Stimulated activated CD4-positive, alpha-beta T cell treated with anti-CD3 and anti-CD28 coated beads, Interleukin-4, amount 100 ng/mL, for 1 hour (primary cell): ENCODE measurements around the gene NHLRC1.

ENCODE experiments used
- DNase-seq: peaks from one replicate; pipeline ENCODE4 v3.0.0-alpha.2; 2020

NHLRC1 gene

GRCh38 chr6:18138906-18139305 is 16.4 kb upstream of the NHLRC1 start:
- no peak for DNase-seq

DNA sequence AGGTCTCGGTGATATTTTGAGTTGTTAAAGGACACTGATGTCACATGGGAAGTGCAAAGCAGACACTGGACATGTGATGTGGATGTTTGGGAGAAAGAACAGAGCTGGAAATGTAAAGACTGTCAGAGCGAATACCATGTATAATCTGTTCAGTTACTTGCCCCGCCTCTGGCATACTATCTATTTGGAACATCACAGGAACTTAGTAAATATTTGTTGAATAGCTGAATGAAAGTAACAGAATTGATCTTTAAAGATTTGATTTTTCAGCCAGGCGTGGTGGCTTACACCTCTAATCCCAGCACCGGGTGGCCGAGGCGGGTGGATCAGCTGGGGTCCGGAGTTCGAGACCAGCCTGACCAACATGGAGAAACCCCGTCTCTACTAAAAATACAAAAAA is 13.8 kb upstream of the NHLRC1 start:
- DNase-seq: no peak

DNA sequence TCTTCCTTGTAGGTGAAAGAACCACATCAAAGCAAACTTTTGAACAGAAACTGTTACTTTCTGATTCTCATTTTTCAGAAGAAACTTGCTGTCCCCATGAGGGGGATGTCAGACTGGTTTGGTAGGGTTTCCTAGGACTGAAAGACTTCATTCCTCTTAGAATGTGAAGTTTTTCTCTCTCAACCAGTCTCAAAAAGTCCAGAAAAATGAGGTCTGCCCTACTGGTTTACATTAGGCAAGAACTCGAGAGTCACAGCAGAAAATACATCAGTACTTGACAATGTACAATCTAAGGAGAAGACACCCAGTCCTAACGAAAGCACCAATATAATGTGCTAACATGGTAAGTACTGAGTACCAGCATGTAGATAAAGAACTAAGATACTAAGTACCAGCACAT is 12.7 kb upstream of the NHLRC1 start:
- DNase-seq: no peak

- no peak for DNase-seq
Observed at GRCh38 chr6:18132346-18132745, 9.9 kb upstream of the NHLRC1 start.

DNA sequence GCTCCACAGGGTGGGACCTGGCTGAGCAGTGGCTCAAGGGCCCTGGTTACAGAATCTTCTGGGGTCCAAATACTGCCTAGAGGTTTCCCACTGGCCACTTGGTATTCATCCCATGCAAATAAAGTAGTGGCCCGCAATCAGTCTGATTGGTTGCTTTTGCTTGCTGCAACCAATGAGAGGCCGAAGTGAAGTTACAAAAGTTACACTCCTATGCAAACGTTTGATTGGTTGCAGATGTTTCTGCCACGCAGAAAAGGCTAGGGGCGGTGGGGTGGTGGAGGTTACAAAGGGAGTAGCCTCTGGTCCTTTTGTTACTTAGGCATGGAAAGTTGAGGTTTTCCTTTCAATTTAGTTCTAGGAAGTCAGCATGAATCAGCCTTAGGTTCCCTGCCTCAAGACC is 3.6 kb upstream of the NHLRC1 start:
- no peak for DNase-seq

DNA sequence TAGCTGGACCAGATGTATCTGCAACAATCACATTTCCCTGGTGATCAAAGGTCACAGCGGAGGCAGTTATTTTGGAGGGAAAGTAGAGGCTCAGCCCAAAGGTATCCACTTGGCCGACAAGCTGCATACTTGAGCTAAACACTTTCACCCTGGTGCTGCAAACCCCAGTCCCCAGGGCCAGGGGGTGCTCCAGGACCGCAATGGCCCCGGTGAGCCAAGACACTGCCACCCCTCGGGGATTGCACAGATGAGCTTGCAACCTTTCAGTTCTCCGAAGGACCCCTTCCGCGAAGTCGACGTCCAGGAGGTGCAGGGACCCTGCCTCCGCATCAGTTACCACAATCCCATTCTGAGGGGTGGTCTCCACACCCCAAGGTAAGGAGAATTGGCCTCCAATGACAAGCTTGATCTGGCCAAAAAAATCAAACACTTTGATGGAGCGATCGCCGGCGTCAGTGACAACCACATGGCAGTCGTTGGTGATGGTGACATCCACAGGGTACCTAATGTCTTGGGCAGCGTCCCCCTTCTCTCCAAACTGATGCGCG is 823 bp downstream of the NHLRC1 start:
- DNase-seq: no peak

DNA sequence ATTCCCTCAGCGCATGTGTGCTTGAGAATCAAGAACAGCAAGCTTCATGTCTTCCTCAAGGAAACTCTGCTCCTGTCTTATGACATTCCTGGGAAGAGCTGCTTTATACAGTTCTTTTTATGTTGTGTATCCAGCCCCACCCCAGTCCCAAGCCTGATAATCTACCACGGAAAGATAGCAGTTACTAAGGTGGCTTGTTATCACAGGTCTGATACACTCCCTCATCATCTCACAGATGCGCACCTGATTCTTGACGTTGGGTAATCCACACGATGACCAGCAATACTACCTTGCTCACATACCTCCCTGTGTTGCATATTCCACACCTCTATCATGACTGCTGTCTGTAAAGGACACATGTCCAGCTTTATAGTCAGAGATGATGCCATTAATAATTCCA is 3.2 kb downstream of the NHLRC1 start:
- no peak for DNase-seq

DNA sequence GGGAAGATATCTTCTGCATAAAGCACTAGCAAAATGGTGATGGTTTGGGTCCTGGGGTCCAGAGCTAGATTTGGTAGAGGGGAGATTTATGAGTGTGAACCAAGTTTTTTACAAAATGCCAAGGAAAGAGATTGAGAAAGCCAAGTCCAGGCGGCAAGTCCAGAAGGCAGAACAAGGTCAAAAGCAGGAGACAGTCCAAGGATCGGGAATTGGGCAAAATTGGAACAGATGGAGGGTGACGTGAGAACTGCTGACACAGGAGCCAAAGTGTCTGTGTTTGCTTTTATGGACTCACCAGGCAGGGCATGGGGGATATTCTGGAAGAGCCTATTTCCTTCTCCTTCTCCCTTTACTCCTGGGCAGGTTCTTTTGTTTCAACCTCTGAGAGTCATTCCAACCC is 4.1 kb downstream of the NHLRC1 start:
- DNase-seq: no peak

GRCh38 chr6:18117136-18117535 is 5.3 kb downstream of the NHLRC1 start:
- no peak for DNase-seq

- no peak for DNase-seq
Observed at GRCh38 chr6:18115356-18115755, 7.1 kb downstream of the NHLRC1 start.

GRCh38 chr6:18110162-18110561 is 12.3 kb downstream of the NHLRC1 start:
- no peak for DNase-seq

DNA sequence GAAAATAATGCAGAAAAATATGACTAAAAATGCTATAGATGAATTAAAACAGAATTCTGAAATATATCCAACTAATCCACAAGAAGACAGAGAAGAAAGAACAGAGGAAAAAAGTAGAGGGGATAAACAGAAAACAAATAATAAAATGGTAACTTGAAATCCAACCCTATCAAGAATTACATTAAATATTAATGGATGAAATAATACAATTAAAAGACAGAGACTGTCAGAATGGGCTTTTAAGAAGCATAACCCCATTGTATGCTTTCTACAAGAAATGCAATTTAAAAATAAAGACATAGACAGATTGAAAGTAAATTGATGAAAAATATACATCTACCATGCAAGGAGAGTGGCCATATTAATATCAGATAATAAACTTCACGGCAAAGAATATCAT is 15.4 kb downstream of the NHLRC1 start:
- no peak for DNase-seq

DNA sequence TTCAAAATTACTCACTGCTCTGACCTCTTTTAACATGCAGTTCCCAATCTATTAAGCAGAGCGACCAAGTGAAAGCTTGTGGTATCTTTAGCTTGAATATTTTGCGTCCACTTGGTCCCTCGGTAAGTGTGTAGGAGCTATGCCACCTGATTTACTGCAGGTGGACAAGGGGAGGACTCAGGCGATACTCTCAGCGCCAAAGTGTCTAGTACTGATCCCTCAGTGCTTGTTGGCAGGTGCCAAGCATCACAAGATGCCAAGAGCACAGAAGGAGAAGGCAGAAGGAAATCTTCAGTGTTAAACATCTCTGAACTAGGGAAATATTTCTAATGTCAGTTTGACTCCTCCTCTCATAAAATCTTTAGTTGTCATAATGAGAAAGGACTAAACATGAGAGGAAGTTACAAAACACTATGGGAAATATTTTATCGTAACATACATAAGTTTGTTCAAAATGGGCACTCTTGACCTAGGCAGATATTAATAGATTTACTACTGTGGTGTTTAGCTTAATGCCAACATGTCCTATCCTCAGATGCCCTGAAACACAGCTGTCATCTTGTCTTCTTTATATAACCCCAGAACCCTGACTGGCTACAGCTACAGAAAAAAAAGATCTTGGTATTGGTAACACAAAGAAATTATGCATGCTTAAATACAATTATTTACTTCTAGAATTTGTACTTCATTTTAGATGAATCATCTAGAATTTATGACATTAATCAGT is 19.5 kb downstream of the NHLRC1 start:
- no peak for DNase-seq

- no peak for DNase-seq
Observed at GRCh38 chr6:18101873-18102272, 20.6 kb downstream of the NHLRC1 start.

GRCh38 chr6:18101271-18101670 is 21.2 kb downstream of the NHLRC1 start:
- no peak for DNase-seq

DNA sequence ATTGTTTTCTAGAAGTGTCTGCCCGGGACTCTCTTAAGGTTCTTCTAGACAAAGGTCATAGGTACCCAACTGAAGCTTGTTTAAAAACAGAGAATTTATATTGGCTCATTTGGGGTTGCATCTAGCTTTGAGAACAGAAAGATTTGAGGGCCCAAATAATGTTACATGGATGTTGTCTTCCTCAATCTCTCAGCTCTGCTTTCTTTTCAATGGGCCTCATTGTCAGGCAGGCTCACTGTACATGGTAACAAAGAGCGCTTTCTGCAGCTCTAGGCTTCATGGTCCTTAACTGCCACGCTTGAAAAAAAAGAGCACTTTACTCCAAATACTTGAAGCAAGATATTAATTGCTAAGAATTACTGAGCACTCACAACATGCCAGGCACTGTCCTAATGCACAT is 22.2 kb downstream of the NHLRC1 start:
- no peak for DNase-seq

- no peak for DNase-seq
Observed at GRCh38 chr6:18099511-18099910, 23.0 kb downstream of the NHLRC1 start.

GRCh38 chr6:18096423-18096822 is 26.1 kb downstream of the NHLRC1 start:
- no peak for DNase-seq

DNA sequence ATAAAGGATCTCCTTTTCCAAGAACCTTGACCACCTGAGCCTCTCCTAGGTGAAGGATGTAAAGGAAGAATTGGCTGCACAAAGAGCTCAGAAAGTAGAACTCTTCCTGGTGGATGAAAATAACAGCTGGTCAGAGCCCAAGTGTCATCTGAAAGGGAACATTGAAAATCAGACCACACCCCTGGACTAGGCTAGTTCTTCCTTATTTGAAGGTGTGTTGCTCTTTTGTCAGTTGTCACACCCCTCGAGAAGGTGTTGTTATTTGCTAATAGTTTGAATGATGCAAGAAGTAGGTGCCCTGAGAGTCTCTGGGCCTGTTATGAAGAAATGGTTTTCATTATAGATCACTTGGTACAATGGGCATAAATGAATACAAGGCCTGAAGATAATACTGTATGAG is 31.1 kb downstream of the NHLRC1 start:
- DNase-seq: no peak

DNA sequence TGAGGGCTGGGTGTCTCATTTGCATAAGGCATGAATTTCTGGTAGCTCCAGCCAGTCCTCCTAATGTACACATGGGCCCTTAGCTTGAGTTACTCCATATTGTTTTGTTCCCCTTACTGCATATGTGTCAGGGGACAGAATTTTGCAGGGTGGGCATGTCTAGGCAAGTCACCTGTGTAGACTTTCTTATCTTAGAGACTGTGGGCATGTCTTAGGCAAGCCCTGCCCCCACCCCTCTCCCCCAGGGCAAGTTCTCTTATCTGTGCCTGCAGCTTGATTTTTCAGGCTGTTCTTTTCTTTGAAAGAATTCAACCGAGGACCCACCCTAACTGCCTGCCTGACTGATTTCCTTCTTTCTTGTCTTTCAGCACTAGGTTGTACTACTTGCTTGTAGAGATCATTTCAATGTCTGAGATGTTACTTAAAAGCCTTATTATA is 32.1 kb downstream of the NHLRC1 start:
- no peak for DNase-seq

DNA sequence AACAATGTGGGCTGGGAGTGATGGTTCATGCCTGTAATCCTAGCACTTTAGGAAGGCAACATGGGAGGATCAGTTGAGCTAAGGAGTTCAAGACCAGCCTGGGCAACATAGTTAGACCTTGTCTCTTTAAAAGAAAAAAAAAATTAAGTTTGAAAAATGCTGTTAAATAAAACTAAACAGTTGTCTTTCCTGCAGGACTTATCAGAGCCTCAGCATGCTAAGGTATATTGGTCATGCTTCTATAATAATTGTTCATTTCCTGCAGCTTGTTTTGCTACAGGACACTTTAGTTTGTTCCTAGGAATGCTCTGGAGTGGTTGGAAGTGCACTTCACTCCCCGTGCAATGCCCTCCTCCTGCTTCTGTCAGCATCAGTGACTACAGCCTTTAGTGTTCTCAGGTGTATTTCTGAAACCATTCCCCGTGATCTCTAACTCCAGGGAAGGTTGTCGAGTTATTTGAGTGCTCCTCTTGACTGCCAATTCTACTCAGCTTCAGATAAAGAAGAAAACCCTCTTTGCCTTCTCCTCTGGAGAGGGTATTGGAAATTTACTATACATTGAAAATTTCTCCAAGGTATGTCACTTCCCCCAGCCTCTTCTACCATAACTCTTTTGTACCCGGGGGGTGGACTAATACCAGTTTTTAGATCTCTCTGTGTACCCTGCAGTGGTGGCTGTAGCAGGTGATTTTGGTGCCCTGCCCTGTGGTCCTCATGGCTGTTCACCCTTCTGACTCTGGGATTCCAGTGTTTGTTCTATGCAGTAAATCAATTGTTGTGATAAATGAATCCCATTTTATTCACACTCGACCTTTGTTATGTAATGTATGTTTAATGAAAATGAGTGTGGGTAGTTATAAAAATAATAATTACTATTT is 33.8 kb downstream of the NHLRC1 start:
- no peak for DNase-seq

DNA sequence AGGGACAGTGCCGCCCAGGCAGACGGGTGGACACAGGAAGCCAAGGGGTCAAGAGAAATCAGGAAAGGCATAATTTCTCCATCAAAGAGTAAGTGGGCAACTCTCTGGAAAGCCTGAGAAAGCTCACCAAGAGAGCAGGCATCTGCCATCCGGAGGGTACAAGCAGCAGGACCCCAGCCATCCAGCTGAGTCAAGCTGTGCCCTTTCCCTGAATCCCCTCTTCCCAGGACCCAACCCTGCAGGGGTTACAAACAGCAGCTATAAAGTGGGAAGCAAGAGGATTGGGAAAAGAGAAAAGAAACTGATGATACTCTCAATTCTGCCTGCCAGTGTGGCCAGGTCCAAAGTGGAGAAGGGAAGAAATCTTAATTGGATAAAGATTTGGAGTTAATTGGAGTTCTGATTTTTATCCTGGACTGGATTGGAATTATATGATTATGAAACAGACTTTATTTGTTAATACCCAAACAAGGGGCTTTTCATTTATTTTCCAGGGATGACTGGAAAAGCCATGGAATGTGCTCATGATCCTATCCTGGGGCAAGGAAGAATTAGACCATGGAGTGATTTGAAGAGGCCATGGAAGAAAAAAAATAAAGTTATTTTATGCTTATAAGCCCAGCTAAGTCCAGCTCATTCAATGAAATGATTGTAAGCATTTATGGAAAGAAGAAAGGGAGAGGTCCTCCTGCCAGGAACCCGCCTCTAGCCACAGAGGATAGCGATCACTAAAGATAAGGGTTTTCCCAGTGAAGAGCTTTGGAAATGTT is 34.9 kb downstream of the NHLRC1 start:
- DNase-seq: no peak

- no peak for DNase-seq
Observed at GRCh38 chr6:18081025-18081668, 41.3 kb downstream of the NHLRC1 start.
